DMS53 (cell line): ENCODE results near the gene UNC5A.

Experiments
- DNase-seq: peaks from one replicate; lab custom pipeline; 2025; lab: John Stamatoyannopoulos, UW

The UNC5A gene

GRCh38 chr5:176821441-176821840 lies 11.1 kb downstream of the UNC5A start:
- no peak for DNase-seq

GRCh38 chr5:176822041-176822792 lies 11.9 kb downstream of the UNC5A start:
- peak; percentile 50 for DNase-seq

- DNase-seq: peak; percentile 86
Measured at GRCh38 chr5:176822793-176823481, 12.6 kb downstream of the UNC5A start.

DNA sequence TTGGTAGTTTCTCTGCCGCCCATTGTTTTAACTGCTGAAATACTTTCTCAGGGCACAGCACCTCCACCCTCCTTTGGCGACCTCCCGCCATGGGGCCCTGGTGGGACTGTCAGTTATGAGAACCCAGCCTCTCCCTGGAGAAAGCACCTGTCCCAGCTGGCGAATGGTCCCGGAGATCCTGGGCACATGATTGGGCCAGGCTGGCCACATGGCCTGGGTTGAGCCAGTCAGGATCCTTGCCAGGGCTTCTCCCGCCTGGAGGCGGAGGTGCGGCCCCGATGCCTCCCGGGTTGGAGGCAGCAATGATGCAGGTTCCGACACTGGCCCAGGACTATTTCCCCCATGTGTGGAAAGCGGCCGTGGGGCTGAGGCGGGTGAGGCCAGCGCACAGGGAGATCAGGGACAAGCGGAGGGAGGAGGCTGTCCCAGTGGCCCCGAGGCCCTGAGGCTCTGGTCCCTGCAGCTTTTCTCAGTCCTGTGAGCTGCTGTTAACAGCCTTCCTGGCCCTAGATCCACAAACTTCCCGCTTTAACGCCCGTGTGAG lies 13.6 kb downstream of the UNC5A start:
- peak; percentile 87 for DNase-seq

GRCh38 chr5:176824604-176825003 lies 14.2 kb downstream of the UNC5A start:
- no peak for DNase-seq

GRCh38 chr5:176825234-176825633 lies 14.9 kb downstream of the UNC5A start:
- no peak for DNase-seq

GRCh38 chr5:176825957-176826356 lies 15.6 kb downstream of the UNC5A start:
- no peak for DNase-seq

DNA sequence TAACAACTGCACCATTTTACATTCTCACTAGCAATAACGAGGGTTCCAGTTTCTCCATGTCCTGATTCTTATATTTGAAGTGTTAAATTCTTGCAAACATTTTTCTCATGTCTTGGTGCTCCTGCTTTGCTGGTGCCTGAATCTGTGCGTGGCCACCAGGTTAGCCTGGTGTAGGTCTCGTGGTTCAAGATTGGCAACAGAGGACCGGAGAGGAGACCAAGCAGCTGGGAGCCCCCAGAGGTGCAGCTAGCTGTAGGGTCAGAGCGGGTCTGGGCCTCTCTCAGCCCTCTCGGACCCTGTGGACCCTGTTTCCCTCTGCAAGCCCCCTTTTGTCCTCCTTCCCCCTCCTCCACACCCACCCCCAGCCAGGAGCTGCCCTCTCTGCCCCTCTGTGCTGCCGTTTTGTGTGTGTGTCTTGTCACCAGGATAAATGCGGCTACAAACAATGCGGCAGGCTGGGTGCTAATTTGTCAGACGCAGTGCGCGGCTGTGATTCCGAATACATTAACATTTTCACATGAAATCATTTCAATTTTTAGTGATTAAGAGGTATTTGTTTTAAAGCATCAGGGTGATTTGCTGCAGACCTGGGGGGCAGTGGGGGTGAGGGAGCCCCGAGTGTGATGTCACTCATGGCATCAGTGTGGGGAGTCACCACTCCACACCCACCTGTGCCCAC lies 17.5 kb downstream of the UNC5A start:
- no peak for DNase-seq

DNA sequence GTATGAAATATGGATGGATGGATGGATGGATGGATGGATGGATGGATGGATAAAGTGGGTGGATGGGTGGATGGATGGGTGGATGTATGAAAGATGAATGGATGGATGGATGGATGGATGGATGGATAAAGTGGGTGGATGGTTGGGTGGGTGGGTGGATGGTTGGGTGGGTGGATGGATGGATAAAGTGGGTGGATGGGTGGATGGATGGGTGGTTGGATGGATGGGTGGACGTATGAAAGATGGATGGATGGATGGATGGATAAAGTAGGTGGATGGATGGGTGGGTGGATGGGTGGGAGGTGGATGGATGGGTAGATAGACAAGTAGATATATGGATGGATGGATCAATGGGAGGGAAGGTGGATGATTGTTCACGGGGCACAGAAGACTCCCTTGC lies 19.0 kb downstream of the UNC5A start:
- no peak for DNase-seq

DNA sequence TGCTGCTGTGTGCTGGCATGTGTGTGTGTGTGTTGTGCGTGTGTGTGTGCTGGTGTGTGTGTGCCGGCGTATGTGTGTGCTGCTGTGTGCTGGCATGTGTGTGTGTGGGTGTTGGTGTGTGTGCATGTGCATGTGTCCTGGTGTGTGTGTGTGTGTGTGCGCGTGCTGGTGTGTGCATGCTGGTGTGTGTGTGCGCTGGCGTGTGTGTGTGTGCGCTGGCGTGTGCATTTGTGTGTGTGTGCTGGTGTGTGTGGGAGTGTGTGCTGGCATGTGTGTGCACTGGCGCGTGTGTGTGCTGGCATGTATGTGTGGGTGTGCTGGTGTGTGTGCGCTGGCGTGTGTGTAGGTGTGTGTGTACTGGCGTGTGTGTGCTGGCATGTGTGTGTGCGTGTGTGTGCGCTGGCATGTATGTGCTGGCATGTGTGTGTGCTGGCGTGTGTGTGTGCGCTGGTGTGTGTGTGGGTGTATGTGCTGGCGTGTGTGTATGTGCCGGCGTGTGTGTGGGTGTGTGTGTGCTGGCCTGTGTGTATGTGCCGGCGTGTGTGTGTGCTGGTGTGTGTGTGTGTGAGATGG lies 20.1 kb downstream of the UNC5A start:
- no peak for DNase-seq

- DNase-seq: no peak
Measured at GRCh38 chr5:176830995-176831423, 20.6 kb downstream of the UNC5A start.

- no peak for DNase-seq
Measured at GRCh38 chr5:176831425-176831824, 21.1 kb downstream of the UNC5A start.

DNA sequence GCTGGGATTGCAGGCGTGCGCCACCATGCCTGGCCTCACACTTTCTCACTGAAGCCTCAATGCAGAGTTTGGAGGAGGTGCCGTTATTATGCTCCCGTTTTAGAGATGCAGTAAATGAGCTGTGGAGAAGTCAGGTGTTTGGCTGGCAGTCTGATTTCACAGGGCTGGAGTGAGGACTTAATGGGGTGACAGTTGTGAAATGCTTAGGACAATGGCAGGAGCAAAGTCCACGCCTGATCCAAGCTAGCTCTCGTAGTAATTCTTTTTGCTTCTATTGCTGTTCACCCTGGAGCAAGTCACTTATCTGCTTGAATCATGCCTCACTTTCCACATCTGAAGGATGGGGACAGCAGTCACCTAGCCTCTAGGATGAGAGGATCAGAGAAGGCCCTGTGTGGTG lies 21.8 kb downstream of the UNC5A start:
- DNase-seq: no peak

DNA sequence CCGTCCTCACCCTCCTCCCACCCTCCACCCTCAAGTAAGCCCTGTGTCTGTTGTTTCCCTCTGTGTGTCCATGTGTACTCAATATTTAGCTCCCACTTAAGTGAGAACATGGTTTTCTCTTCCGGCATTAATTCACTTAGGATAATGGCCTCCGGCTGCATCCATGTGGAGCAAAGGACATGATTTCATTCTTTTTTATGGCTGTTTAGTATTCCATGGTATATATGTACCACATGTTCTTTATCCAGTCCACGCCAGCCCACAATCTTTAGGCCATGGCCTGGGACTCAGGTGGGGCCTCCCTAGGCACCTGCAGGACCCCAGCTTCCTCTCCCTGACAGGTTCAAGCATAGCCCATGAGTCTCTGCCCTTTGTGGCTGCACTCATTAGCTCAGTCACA lies 22.9 kb downstream of the UNC5A start:
- DNase-seq: no peak

DNA sequence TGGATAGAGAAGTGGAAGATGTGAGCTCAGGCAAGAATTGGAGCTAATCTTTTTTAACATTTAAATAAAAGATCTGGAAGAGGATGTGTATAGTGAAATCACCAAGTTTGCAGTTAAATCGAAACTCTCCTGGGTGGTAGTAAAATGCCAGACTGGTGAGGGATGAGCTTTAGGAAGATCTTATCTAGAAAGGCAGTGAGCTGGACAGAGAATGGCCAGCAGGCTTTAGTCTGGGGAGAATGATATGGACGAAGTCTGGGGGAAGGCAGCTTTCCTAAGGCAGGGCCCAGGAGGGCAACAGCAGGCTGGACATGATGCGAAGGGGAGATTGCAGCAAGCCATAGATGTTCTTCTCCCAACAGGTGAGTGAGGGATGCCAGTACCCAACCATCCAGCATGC lies 25.6 kb downstream of the UNC5A start:
- DNase-seq: no peak

DNA sequence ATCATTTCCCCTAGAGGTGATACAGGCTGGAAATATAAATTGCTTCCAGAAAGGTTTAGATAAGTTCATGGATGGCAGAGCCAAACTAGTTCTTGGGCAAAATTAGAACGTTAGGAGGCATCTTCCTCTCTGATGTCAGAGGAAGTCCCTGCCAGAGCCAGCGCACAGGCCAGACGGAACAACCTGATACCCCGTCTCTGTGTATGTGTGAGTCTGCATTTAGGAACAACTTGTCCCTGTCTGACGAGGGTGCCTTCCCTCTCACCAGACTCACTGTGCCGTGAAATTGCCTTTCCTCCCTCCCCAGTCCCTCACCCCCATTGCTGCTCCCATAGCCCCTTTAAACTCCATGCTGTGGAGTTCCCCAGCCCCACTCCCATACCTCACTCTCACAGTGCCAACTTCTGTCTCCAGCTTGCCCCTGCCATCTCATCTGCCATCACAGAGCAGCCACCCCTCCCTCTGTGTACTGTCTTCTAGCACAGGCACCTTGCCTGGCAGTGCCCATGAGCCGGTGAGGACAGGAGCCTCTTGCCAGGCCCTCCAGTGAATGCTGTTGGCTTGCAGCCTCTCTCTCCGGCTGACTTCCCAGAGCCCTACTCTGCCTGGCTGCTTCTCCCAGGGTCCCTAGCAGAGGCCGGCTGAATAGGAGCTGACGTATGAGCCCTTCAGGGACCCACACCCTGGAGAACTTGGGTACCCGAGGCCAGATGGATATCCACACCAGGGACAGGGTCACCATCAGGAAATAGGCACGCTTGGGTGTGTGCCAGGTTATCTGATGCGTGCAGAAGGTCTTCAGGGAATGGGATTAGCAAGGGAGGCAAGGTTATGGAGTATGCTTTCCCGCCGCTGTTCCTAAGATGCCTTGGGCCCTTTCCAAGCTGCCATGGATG lies 26.7 kb downstream of the UNC5A start:
- DNase-seq: no peak

- DNase-seq: peak; percentile 46
Measured at GRCh38 chr5:176837707-176838115, 27.4 kb downstream of the UNC5A start.

GRCh38 chr5:176843673-176844072 lies 33.3 kb downstream of the UNC5A start:
- no peak for DNase-seq

- DNase-seq: no peak
Measured at GRCh38 chr5:176844281-176844680, 33.9 kb downstream of the UNC5A start.

- DNase-seq: no peak
Measured at GRCh38 chr5:176844706-176845391, 34.5 kb downstream of the UNC5A start.

- DNase-seq: no peak
Measured at GRCh38 chr5:176845392-176845713, 35.0 kb downstream of the UNC5A start.
